ENCODE measurements around the gene TSR2. TPM values are rescaled to one million over a fixed set of nuclear protein-coding genes. Genes with fewer than 3 reads are reported as not detected.

TSR2 gene
- total and polyA plus RNA-seq, 10 of the 15 experiments (the other 5 are each of a cell fraction or from before 2014, with no cell fraction given): 8.5 to 73.2 (median 30.8) TPM

- in situ Hi-C loops (cut with MboI): no loop called here
- Histone ChIP-seq H3K9ac (ENCODE audit: control insufficient read depth, insufficient read depth, low read length) (no peak overlapping the region), H4K20me1 (ENCODE audit: control insufficient read depth, insufficient read depth) (no peaks in the 10 kb centered on the region), H3K79me2 (ENCODE audit: control insufficient read depth, insufficient read depth, low read length) (no peaks in the 10 kb centered on the region), H3K9me3 (replicated peaks; ENCODE audit: control insufficient read depth, insufficient read depth, low read length) (no peaks in the 10 kb centered on the region), H3K4me3 (no peak overlapping the region), H3K4me1 (ENCODE audit: control insufficient read depth, insufficient read depth, low read length) (no peaks in the 10 kb centered on the region), H3K27me3 (replicated peaks in 1 of 2; ENCODE audit: control insufficient read depth in 2 of 2, insufficient read depth in 2 of 2, low read length in 1 of 2) (no peaks in the 10 kb centered on the region), H3K27ac (ENCODE audit: control insufficient read depth, insufficient read depth) (no peak overlapping the region), H2AFZ (ENCODE audit: control insufficient read depth, low read depth, low read length) (no peak overlapping the region), H3K36me3 (ENCODE audit: control insufficient read depth in 2 of 2, insufficient read depth in 2 of 2, low read length in 1 of 2) (no peaks in the 10 kb centered on the region), H3K4me2 (ENCODE audit: control insufficient read depth, insufficient read depth) (no peak overlapping the region)
- BruUV-seq (replicated peaks): no TSS peak
- DNase-seq (ENCODE audit: low read depth, low spot score) (no peak), FAIRE-seq (no peak), ATAC-seq (no peak)
- TF ChIP-seq EP300 (IDR thresholded peaks at IDR 0.05; ENCODE audit: borderline replicate concordance in 1 of 2, control insufficient read depth in 1 of 2, low read depth in 2 of 2, low read length in 2 of 2) (no peak), NRF1 (conservative IDR thresholded peaks at IDR 0.05; ENCODE audit: low read depth, low read length) (no peak), JUNB (IDR thresholded peaks at IDR 0.05) (no peak), ZBTB33 (IDR thresholded peaks at IDR 0.05) (no peak), YBX1 (IDR thresholded peaks at IDR 0.05) (no peak), RAD21 (IDR thresholded peaks at IDR 0.05; ENCODE audit: insufficient read depth, low read depth, low read length) (no peak), ATF2 (IDR thresholded peaks at IDR 0.05; ENCODE audit: low read length) (no peak), PML (IDR thresholded peaks at IDR 0.05; ENCODE audit: low read length) (no peak), MXI1 (IDR thresholded peaks at IDR 0.05; ENCODE audit: low read depth, low read length) (no peak), RCOR1 (conservative IDR thresholded peaks at IDR 0.05; ENCODE audit: low read depth, low read length) (no peak), POLR2AphosphoS2 (IDR thresholded peaks at IDR 0.05; ENCODE audit: low read depth, low read length) (no peak), NFYA (IDR thresholded peaks at IDR 0.05; ENCODE audit: borderline replicate concordance, low read depth, low read length) (no peak), STAT1 (conservative IDR thresholded peaks at IDR 0.05) (no peak), BHLHE40 (IDR thresholded peaks at IDR 0.05; ENCODE audit: borderline replicate concordance in 1 of 2, low read depth in 2 of 2, low read length in 1 of 2) (no peak), SKIL (IDR thresholded peaks at IDR 0.05; ENCODE audit: low read depth, poor library complexity, severe bottlenecking) (no peak), ZNF384 (IDR thresholded peaks at IDR 0.05; ENCODE audit: borderline replicate concordance, low read depth, low read length) (no peak), SIX5 (IDR thresholded peaks at IDR 0.05; ENCODE audit: low read depth, low read length, severe bottlenecking) (no peak), MYC (IDR thresholded peaks at IDR 0.05; ENCODE audit: insufficient read depth, insufficient read length, insufficient replicate concordance, low read length, severe bottlenecking) (no peak), SMAD1 (IDR thresholded peaks at IDR 0.05; ENCODE audit: low read depth, partially characterized antibody) (no peak), CBFB (IDR thresholded peaks at IDR 0.05; ENCODE audit: low read depth) (no peak)
- intact Hi-C loops (cut with micrococcal nuclease; ENCODE audit: unreplicated experiment): no loop called here
- SMC1A ChIA-PET (ENCODE audit: uncharacterized antibody, unreplicated experiment): interaction anchor here (0.6 kb wide), 1 partner anchor 578 kb away, joined by 3 read pairs; the partner anchor contains the start of gene APEX2
- RAD21 ChIA-PET (ENCODE audit: unreplicated experiment): no interaction called here
- CTCF ChIA-PET: interaction anchor here (0.9 kb wide), 1 partner anchor 9 kb away, joined by 4 read pairs; no protein-coding TSS in a partner anchor
- POLR2A ChIA-PET: interaction anchor here (0.6 kb wide), 1 partner anchor 216 kb away, joined by 3 read pairs; no protein-coding TSS in a partner anchor
- WGBS (ENCODE audit: insufficient coverage, insufficient replicate concordance, low lambda C conversion rate, missing lambda C conversion rate): 52% methylated on average over 3 of the region's 3 CpGs
Measured at GRCh38 chrX:54422168-54422567, 18.0 kb upstream of the TSR2 start.
